Testis (tissue), 3 donors: ENCODE measurements around the gene DDX24. TPM values are rescaled to one million over a fixed set of nuclear protein-coding genes. Genes with fewer than 3 reads are reported as not detected.
A peak's percentile ranks its signal among the peaks of the same experiment; 100 is the strongest.

ENCODE experiments used
- DNase-seq: peaks from one replicate; pipeline ENCODE4 v3.0.0-alpha.2; 2019
- H3K27ac ChIP-seq, 2 donors: fragments of 200-600 bp; sonication (generic); one replicate each; pipeline ENCODE4 v1.5.1; 2019
- H3K27me3 ChIP-seq: fragments of 200-600 bp; sonication (generic); one replicate; pipeline ENCODE4 v1.5.1; 2019
- H3K36me3 ChIP-seq: fragments of 200-600 bp; sonication (generic); one replicate; pipeline ENCODE4 v1.5.1; 2017; ENCODE audit warnings: low read depth; ENCODE audit errors: missing control alignments
- H3K4me1 ChIP-seq: fragments of 200-600 bp; sonication (generic); one replicate; pipeline ENCODE4 v1.5.1; 2019
- H3K4me3 ChIP-seq, 2 donors: fragments of 200-600 bp; sonication (generic); one replicate each; pipeline ENCODE4 v1.5.1; 2017 to 2019
- H3K9me3 ChIP-seq: fragments of 200-600 bp; sonication (generic); one replicate; pipeline ENCODE4 v1.5.1; 2017
- POLR2A ChIP-seq: fragments of 450-650 bp; IDR thresholded peaks from one replicate; pipeline ENCODE4 v1.6.1; 2017; ENCODE audit warnings: antibody characterized with exemption, mild to moderate bottlenecking, moderate library complexity
- WGBS, 2 donors: methylation state at CpG; one replicate each; pipeline ENCODE4 v1.1.5; 2018; 5-methylcytosine and 5-hydroxymethylcytosine counted together
- intact Hi-C: fragments of 100-400 bp; cut with DNase I; formaldehyde crosslinking; loops from one replicate; pipeline ENCODE4 v1.15.1; 2023; ENCODE audit warnings: low total_unique reads
- polyA plus RNA-seq: library from polyadenylated mRNA; stranded (reverse); fragments of 350-450 nt; fragmentation: Illumina TruSeq; extraction: RNeasy Lipid Tissue Mini Kit (QIAGEN cat#74804); gene quantifications from one replicate; pipeline ENCODE4 v1.2.3, GENCODE V29; 2014; ENCODE audit warnings: low read depth, low replicate concordance; ENCODE audit not compliant: insufficient read depth
- total RNA-seq, 2 donors: library from RNA; depleted of rRNA; stranded (reverse); fragments of >200 nt; gene quantifications; one replicate each; pipeline ENCODE4 v1.2.3, GENCODE V29; 2016
- TF ChIP-seq, protein P1 (sequence below), 3 experiments: fragments of 450-650 bp in 2 of 3; fragments of 200-600 bp in 1 of 3; sonication (generic) in 1 of 3; IDR thresholded peaks; one replicate each; pipeline ENCODE4 v1.5.1; 2016 to 2019; ENCODE audit warnings: antibody characterized with exemption in 3 of 3, mild to moderate bottlenecking in 2 of 3, moderate library complexity in 1 of 3

The DDX24 gene
- total and polyA plus RNA-seq, 3 donors from 2014 or later = 378 to 485 (median 431) TPM

DNA sequence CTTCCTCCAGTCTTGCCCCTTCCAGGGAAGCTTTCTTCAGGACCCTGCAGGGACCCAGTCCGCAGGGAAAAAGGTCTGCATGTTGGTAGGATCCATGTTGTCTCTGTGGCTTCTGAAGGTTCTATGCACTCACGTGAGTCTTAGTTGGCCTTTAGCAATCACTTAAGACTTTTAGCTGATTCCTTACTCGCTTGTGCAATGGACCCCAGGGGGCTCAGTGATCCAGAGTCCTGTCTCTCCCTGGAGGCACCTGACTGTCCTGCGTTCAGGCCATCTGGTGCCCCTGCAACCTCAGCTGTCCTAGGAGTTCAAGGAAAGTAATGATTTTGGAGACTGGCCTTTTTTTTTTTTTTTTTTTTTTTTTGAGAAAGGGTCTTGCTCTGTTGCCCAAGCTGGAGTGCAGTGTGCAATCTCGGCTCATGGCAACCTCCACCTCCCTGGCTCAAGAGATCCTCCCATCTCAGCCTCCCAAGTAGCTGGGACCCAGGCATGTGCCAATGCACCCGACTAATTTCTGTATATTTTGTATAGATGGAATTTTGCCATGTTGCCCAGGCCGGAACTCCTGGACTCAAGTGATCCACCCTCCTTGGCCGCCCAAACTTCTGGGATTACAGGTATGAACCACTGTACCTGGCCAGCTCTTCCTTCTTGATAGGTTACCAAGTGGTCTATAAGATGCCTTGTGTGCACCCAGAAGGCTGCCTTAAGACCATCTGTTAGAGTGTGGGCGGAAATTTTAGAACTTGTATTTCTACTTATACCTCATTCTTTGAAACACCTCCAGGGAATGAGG is 43.8 kb upstream of the DDX24 start:
- 82 to 88% methylated on average over 9 of the region's 9 CpGs for WGBS, 2 donors
- H3K27ac ChIP-seq = no peak overlapping the region
- H3K4me3 ChIP-seq = no peak overlapping the region
- H3K4me1 ChIP-seq = no peaks in the 10 kb centered on the region
- no peaks in the 10 kb centered on the region for H3K27me3 ChIP-seq
- H3K9me3 ChIP-seq = no peaks in the 10 kb centered on the region
- TF ChIP-seq POLR2A = no peak
- TF ChIP-seq, protein P1, sequence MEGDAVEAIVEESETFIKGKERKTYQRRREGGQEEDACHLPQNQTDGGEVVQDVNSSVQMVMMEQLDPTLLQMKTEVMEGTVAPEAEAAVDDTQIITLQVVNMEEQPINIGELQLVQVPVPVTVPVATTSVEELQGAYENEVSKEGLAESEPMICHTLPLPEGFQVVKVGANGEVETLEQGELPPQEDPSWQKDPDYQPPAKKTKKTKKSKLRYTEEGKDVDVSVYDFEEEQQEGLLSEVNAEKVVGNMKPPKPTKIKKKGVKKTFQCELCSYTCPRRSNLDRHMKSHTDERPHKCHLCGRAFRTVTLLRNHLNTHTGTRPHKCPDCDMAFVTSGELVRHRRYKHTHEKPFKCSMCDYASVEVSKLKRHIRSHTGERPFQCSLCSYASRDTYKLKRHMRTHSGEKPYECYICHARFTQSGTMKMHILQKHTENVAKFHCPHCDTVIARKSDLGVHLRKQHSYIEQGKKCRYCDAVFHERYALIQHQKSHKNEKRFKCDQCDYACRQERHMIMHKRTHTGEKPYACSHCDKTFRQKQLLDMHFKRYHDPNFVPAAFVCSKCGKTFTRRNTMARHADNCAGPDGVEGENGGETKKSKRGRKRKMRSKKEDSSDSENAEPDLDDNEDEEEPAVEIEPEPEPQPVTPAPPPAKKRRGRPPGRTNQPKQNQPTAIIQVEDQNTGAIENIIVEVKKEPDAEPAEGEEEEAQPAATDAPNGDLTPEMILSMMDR (IDR thresholded peaks at IDR 0.05) = no peak
- H3K36me3 ChIP-seq = no peaks in the 10 kb centered on the region
- DNase-seq = peak; percentile 9
- intact Hi-C loops = no loop called here

DNA sequence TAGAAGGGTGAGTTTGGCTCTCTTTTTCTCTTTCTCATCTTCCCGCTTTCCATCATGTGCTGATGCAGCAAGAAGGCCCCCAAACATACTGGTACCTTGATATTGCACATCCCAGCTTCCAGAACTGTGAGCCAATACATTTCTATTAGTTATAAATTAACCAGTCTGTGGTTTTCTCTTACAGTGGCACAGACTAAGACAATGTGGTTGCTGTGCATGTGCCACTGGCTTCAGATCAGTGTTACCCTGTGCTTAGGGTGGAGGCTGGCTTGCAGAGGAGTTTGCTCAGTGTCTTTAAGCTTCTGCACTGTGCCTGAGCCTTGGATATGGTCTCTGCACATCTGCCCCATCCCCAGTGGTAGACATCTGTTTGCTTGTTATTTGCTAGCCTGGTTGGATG is 42.9 kb upstream of the DDX24 start:
- no peaks in the 10 kb centered on the region for H3K36me3 ChIP-seq
- intact Hi-C loops = no loop called here
- no peaks in the 10 kb centered on the region for H3K9me3 ChIP-seq
- TF ChIP-seq POLR2A = no peak
- TF ChIP-seq, protein P1 (IDR thresholded peaks at IDR 0.05) = no peak
- H3K4me3 ChIP-seq = no peak overlapping the region
- H3K27me3 ChIP-seq = no peaks in the 10 kb centered on the region
- H3K27ac ChIP-seq = no peak overlapping the region
- DNase-seq = peak; percentile 4
- 87 to 100% methylated on average over 1 of the region's 1 CpG for WGBS, 2 donors
- no peaks in the 10 kb centered on the region for H3K4me1 ChIP-seq

DNA sequence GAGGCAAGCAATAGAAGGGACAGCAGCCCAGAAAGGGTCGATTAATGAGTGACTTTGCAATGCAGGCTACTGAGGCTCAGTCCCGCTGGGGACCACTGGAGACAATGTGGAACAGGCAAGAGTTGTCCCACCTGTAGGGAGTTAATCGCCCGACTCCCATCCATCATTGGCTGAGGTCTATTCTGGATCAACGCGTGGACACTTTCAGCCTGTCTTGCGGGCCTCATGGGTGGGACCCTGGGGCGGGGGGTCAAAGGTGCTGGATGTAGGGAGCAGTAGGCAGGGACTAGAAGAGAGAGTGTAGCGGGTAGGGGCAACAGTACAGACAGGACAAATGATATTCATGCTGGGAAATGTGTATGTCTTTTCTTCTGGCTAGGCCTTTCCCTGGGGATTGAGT is 42.3 kb upstream of the DDX24 start:
- WGBS, 2 donors = 95% methylated on average over 9 of the region's 9 CpGs
- no peak overlapping the region for H3K27ac ChIP-seq
- H3K4me1 ChIP-seq = no peaks in the 10 kb centered on the region
- intact Hi-C loops = no loop called here
- DNase-seq = no peak
- no peak overlapping the region for H3K4me3 ChIP-seq
- no peak for TF ChIP-seq POLR2A
- TF ChIP-seq, protein P1 (IDR thresholded peaks at IDR 0.05) = no peak
- H3K27me3 ChIP-seq = no peaks in the 10 kb centered on the region
- no peaks in the 10 kb centered on the region for H3K36me3 ChIP-seq
- H3K9me3 ChIP-seq = no peaks in the 10 kb centered on the region

DNA sequence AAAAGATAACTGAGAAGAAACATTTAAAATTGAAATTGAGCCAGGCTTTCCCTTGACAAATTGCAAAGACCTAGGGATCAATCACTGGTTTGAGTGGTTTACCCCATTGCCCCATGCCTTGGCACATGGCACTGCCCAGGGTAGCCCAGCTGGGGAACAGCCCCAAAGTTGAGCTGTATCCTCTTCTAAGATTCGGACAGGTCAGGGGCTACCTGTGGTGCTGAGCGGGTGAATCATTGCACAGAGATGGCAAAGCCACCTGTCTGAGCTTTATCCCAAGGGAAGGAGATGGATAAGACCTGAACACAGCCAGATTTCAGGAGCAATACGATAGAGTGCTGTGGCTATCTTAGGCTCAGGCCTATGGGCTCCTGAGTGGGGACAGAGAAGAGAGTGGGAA is 41.4 kb upstream of the DDX24 start:
- TF ChIP-seq, protein P1 (IDR thresholded peaks at IDR 0.05) = no peak
- no peak for TF ChIP-seq POLR2A
- no peaks in the 10 kb centered on the region for H3K9me3 ChIP-seq
- no peaks in the 10 kb centered on the region for H3K27me3 ChIP-seq
- no peaks in the 10 kb centered on the region for H3K4me1 ChIP-seq
- no peak overlapping the region for H3K27ac ChIP-seq
- intact Hi-C loops = no loop called here
- no peak overlapping the region for H3K4me3 ChIP-seq
- no peak for DNase-seq
- H3K36me3 ChIP-seq = no peaks in the 10 kb centered on the region
- 73 to 82% methylated on average over 3 of the region's 3 CpGs for WGBS, 2 donors

DNA sequence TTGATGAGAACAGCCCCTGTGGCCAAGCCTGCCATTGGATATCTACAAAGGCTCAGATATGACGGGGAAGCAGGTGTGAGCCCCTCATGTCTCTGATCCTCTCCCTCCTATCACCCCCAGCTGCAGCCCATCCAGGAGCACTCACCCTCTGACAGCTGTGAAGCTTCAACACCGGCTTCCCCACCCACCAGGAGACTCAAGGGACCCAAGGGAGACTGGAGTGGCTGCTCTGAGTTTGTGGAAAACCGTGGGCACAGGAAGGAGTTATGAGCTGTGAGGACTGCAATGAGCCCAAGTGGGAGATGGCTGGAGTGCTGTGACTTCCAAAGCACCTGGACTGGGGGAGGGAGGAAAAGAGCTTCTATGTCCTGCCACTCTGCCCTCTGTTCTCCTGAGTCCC is 40.5 kb upstream of the DDX24 start:
- no peaks in the 10 kb centered on the region for H3K36me3 ChIP-seq
- no peak overlapping the region for H3K4me3 ChIP-seq
- no peaks in the 10 kb centered on the region for H3K27me3 ChIP-seq
- H3K27ac ChIP-seq = no peak overlapping the region
- WGBS, 2 donors = 55 to 67% methylated on average over 3 of the region's 3 CpGs
- DNase-seq = no peak
- H3K4me1 ChIP-seq = no peaks in the 10 kb centered on the region
- TF ChIP-seq, protein P1 (IDR thresholded peaks at IDR 0.05) = no peak
- no peak for TF ChIP-seq POLR2A
- intact Hi-C loops = no loop called here
- H3K9me3 ChIP-seq = no peaks in the 10 kb centered on the region
